Myocyte (in vitro differentiated cells): Measurements from ENCODE around the gene SIGLEC5. TPM values are rescaled to one million over a fixed set of nuclear protein-coding genes. Genes with fewer than 3 reads are reported as not detected.
A peak's percentile ranks its signal among the peaks of the same experiment; 100 is the strongest.
"Not testable (repeated sequence)": the region's sequence is repeated elsewhere in the genome, so short reads cannot be mapped to it uniquely, and the experiment has no call there.

Experiments
- DNase-seq: peaks from one replicate; pipeline ENCODE4 v3.0.0-alpha.2; 2012; ENCODE audit warnings: low read depth
- polyA plus RNA-seq: library from polyadenylated mRNA; unstranded; fragments of >200 nt; gene quantifications from one replicate; pipeline ENCODE4 v1.2.1, GENCODE V29; 2012; ENCODE audit warnings: missing spikeins
- total RNA-seq: library from RNA; depleted of rRNA; stranded (reverse); fragments of >200 nt; gene quantifications from 2 replicates; pipeline ENCODE4 v1.2.3, GENCODE V29; 2014

Gene SIGLEC5
- not detected in 2 replicates for total RNA-seq
- not detected for polyA plus RNA-seq

- DNase-seq: not testable (repeated sequence)
Measured at GRCh38 chr19:51630315-51630714, at the start of gene SIGLEC5. TSS of gene SIGLEC5 (minus strand) at chr19:51630401. CDS start at chr19:51630335, 66 bp downstream.

GRCh38 chr19:51676566-51677083, 46.4 kb upstream of the SIGLEC5 start:
- no peak for DNase-seq

- not testable (repeated sequence) for DNase-seq
Measured at GRCh38 chr19:51675911-51676565, 45.8 kb upstream of the SIGLEC5 start.

DNA sequence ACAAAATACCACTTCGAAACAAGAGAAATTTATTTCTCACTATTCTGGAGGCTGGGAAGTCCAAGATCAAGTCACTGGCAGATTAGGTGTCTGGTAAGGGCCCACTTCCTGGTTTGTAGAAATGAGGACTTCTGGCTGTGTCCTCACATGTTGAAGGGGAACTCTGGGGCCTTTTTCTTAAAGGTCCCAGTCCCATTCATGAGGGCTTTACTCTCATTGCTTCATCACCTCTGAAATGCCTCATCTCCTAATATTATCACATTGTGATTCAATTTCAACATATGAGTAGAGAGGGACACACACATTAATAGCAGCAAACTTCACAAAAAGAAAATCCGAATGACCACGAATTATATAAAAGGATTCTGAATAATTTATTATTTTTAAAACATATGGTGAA, 38.0 kb upstream of the SIGLEC5 start:
- no peak for DNase-seq

- DNase-seq: no peak
Measured at GRCh38 chr19:51664997-51665396, 34.8 kb upstream of the SIGLEC5 start.

DNA sequence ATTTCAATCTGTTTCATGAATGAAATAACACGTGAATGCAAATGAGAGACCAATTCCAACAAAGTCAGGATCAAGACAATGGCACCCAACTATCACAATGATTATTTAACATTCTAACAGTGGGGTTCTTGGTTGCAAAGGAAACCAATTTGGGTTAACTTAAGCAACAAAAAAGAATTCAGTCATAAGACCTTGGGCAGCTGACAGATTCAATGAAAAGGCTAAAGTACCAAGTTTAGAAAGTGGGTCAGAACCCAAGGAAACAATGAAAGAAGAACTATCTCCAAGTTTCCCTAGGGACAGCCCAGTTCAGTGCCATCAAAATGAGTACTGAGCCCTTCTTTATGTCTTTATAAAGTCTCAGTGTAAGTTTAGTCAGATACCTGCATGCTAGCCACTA, 33.9 kb upstream of the SIGLEC5 start:
- no peak for DNase-seq

- DNase-seq: no peak
Measured at GRCh38 chr19:51663650-51664049, 33.4 kb upstream of the SIGLEC5 start.

- peak; percentile 91 for DNase-seq
Measured at GRCh38 chr19:51660975-51661600, 30.9 kb upstream of the SIGLEC5 start.

DNA sequence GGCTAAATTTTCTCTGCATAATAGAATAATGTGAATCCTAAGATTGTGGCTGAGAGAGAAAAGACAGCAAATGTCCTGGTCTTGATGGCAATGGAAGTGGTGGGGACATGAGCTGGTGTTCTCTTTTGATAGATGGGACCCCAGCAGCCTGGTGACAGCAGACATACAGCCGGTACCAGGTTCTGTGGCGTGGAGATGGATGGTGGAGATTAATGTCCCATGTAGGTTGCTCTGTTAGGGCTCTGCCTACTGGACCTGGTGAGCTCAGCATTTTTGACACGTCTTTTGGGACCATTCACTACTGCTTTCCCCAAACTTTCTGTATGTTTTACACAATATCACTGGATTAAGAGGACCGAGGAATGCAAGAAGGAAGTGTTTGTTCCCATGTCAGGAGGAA, 24.6 kb upstream of the SIGLEC5 start:
- no peak for DNase-seq

GRCh38 chr19:51653162-51653561, 23.0 kb upstream of the SIGLEC5 start:
- DNase-seq: no peak

DNA sequence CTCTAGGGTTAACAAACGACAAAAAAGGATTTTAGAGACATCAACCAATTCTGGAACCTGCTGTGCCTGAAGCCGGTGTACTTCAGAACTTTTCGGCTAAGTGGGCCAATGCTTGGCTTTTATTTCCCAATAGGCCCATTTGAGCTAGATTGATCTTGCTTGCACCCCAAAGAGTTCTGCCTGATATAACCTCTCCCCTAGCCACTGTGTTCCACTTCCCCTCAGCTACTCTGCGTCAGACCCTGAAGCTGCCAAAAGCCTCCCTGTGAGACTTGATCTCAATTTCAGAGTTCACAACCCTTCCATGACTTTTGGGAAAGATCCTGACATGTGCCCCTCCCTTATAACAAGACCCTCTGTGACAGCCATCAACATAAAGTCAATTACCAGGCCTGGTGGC, 22.1 kb upstream of the SIGLEC5 start:
- no peak for DNase-seq

GRCh38 chr19:51651216-51651846, 21.1 kb upstream of the SIGLEC5 start:
- no peak for DNase-seq

DNA sequence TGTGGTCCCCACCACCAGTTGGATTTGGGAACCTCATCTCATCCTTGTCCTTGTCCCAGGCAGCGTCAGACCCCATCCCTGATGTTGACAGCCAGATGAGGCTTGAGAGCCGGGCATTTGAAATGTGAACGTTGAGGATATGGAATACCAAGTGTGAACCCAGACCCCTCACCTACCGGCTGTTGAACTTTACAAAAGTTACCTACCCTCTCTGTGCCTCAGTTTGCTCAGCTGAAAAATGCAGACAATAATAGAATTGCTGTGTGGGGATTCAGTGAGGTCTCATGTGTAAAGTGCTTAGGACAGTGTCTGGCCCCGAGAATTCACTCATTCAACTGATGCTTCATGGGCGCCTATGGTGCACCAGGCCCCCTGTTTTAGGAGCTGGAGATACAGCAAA, 17.1 kb upstream of the SIGLEC5 start:
- no peak for DNase-seq

- not testable (repeated sequence) for DNase-seq
Measured at GRCh38 chr19:51646730-51647129, 16.5 kb upstream of the SIGLEC5 start, which contains the start of gene SIGLEC14. TSS of gene SIGLEC14 (minus strand) at chr19:51646825. CDS start at chr19:51646759, 66 bp downstream.

- no peak for DNase-seq
Measured at GRCh38 chr19:51644636-51645271, 14.6 kb upstream of the SIGLEC5 start.

- DNase-seq: no peak
Measured at GRCh38 chr19:51641648-51642047, 11.4 kb upstream of the SIGLEC5 start.

- no peak for DNase-seq
Measured at GRCh38 chr19:51640386-51640785, 10.2 kb upstream of the SIGLEC5 start.

GRCh38 chr19:51639916-51640315, 9.7 kb upstream of the SIGLEC5 start:
- DNase-seq: no peak

GRCh38 chr19:51637362-51637978, 7.3 kb upstream of the SIGLEC5 start:
- DNase-seq: no peak

GRCh38 chr19:51632126-51632525, 1.9 kb upstream of the SIGLEC5 start:
- DNase-seq: no peak
